Activated gamma-delta T cell (primary cell): Measurements from ENCODE around the gene NDFIP2.

ENCODE experiments used
- DNase-seq: peaks from one replicate; lab custom pipeline; 2025; lab: John Stamatoyannopoulos, UW

NDFIP2 gene

GRCh38 chr13:79593641-79594275, 112.8 kb downstream of the NDFIP2 start:
- DNase-seq, result no peak

DNA sequence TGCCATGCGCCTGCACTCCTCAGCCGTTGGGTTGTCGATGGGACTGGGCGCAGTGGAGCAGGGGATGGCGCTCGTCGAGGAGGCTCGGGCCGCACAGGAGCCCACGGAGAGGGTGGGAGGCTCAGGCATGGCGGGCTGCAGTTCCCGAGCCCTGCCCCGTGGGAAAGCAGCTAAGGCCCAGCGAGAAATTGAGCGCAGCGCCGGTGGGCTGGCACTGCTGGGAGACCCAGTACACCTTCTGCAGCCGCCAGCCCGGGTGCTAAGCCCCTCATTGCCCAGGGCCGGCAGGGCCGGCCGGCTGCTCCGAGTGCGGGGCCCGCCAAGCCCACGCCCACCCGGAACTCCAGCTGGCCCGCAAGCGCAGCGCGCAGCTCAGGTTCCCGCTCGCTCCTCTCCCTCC, 119.2 kb downstream of the NDFIP2 start:
- peak; percentile 3 for DNase-seq

DNA sequence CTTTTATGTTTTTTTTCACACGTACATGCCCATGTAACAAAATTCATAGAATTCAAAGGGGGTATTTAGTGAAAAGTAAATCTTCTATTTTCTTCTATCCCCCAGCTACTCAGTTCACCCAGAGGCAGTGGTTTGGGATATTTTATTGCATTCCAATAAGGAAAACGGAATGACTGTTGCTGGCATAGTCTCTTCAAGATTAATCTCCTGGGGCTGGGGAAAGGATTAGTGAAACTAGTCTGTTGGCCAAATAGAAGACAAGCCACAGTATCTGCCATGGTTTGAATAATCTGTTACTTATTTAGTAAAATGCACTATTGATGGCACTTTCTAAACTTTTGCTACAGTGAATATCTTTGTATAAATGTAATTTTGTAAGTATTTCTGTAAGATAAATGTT, 122.0 kb downstream of the NDFIP2 start:
- DNase-seq, result no peak

DNA sequence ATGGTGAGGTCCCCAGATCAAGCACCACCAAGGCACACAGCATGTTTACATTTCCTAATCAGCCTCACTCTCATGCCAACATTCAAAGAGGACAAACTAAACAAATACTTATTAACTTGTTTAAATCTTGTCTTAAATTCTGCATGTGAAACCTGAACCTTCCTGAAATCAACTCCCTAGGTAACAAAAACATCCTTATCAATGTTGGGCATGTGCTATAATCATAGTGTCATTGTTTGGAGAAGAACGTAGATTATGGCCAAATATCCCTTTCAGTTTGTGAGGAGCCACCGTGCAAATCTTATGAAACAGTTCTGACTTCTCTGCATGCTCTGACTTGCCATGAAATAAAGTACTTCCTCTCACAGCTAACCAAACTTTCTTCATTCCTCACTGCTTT, 123.8 kb downstream of the NDFIP2 start:
- DNase-seq, result no peak
